WI38 (cell line): Measurements from ENCODE around the gene NUMA1.

Source experiments
- H3K4me3 ChIP-seq: 2 replicates; pipeline ENCODE4 v1.5.1; 2011; ENCODE audit warnings: low read depth, mild to moderate bottlenecking, control low read depth, low read length
- CTCF ChIP-seq: IDR thresholded peaks from 2 replicates; pipeline ENCODE4 v1.5.1; 2012; ENCODE audit warnings: low read depth, mild to moderate bottlenecking, control low read depth, low read length

The NUMA1 gene

GRCh38 chr11:72083414-72083813 is 3.1 kb upstream of the NUMA1 start:
- no peak overlapping the region for H3K4me3 ChIP-seq
- TF ChIP-seq CTCF = no peak

- H3K4me3 ChIP-seq = no peak overlapping the region
Observed at GRCh38 chr11:72081821-72082453, 1.6 kb upstream of the NUMA1 start.

GRCh38 chr11:72081184-72081644 is 872 bp upstream of the NUMA1 start:
- H3K4me3 ChIP-seq = peak overlapping the region; percentile 83
- no peak for TF ChIP-seq CTCF

More at GRCh38 chr11:72081821-72082453, 1.6 kb upstream of the NUMA1 start:
- TF ChIP-seq CTCF = no peak

- peak overlapping the region; percentile 83 for H3K4me3 ChIP-seq
- TF ChIP-seq CTCF = no peak
Observed at GRCh38 chr11:72079819-72080325, 470 bp downstream of the NUMA1 start.

GRCh38 chr11:72078477-72078876 is 1.9 kb downstream of the NUMA1 start:
- peak overlapping the region; percentile 83 for H3K4me3 ChIP-seq
- no peak for TF ChIP-seq CTCF

- no peak for TF ChIP-seq CTCF
- no peak overlapping the region for H3K4me3 ChIP-seq
Observed at GRCh38 chr11:72075756-72076155, 4.6 kb downstream of the NUMA1 start.

- no peak for TF ChIP-seq CTCF
- no peak overlapping the region for H3K4me3 ChIP-seq
Observed at GRCh38 chr11:72075109-72075508, 5.2 kb downstream of the NUMA1 start.
